GM18909 (cell line): ENCODE results near the gene CFAP20DC.
"Not testable (repeated sequence)": the region's sequence is repeated elsewhere in the genome, so short reads cannot be mapped to it uniquely, and the experiment has no call there.

Experiments used
- ATAC-seq: cut with Tn5 transposase; IDR thresholded peaks from one replicate; pipeline ENCODE4 v1.9.1; 2021; ENCODE audit warnings: mild to moderate bottlenecking; ENCODE audit not compliant: unreplicated experiment, poor library complexity

CFAP20DC gene

DNA sequence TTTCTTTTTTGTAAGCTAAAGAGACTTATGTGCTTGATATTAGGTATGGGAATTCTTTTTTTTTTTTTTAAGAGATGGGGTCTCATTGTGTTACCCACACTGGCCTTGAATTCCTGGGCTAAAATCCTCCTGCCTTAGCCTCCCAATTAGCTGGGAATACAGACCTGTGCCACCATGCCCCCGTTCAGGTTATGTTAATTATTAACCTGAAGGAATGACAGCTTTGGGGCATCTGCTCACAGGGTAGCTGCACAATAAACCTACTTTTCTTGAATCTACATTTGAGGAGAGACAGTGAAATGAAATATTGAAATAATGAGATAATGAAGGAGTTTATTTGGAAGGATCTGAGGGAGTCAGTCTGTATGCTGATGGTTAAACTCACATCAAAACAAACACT, 225.0 kb downstream of the CFAP20DC start:
- ATAC-seq: no peak

DNA sequence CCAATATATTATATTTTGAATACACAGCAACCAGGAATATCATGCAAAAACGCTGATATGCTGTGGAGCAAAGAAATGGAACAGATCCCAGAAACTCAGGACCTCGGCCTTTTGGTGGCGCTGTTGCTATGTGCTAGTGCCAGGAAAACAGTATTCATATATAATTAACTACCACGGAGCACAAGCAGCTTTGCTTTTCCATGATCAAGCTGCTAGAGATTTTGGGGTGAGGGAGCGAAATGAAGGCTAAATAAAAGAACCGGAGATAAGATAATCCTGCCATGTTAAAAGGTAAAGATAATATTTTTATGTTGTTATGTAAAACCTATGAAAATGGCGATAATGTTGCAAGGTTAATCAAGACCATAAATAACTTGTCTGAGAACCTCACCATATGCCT, 225.5 kb downstream of the CFAP20DC start:
- ATAC-seq: no peak

DNA sequence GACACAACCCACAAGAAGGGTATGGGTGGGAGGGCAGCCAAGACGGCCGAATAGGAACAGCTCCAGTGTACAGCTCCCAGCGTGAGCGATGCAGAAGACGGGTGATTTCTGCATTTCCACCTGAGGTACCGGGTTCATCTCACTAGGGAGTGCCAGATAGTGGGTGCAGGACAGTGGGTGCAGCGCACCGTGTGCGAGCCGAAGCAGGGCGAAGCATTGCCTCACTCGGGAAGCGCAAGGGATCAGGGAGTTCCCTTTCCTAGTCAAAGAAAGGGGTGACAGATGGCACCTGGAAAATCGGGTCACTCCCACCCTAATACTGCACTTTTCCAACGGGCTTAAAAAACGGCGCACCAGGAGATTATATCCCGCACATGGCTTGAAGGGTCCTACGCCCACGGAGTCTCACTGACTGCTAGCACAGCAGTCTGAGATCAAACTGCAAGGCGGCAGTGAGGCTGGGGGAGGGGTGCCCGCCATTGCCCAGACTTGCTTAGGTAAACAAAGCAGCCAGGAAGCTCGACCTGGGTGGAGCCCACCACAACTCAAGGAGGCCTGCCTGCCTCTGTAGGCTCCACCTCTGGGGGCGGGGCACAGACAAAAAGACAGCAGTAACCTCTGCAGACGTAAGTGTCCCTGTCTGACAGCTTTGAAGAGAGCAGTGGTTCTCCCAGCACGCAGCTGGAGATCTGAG, 243.1 kb downstream of the CFAP20DC start:
- not testable (repeated sequence) for ATAC-seq

DNA sequence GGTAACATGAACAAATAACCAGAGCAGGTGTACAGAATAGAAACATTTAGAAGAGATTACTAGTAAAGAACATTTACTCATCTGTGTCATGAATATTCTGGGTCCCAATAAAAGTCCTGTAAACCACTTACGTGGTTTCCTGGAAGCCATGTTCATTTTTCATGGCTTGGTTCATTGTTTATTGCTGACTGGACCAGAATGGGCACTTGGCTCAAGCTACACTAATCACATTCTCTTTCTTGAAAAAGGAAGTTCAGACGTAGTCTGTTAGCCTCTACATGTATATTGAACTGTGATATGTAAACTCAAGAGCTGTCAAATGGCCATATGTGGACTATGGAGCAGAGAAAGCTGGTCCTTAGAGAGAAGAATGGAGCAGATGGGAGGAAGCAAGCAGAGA, 244.9 kb downstream of the CFAP20DC start:
- ATAC-seq: no peak

DNA sequence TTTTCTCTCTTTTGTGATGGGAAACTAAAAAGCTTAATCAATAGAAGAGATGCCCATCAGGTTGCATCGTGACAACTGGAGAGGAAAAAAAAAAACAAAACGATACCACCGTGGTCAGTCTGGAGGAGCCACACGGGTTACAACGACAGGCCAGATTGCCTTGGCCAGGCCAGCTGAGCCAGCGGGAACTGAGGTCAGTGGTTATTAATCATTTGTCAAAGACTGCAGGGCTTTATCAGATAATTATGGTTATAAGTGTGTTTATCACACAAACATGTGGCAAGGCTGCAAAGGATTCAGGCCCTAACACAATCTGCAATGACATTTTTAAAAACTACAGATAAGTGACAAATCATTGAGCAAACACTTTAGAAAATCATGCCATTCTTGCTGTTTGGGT, 248.3 kb downstream of the CFAP20DC start:
- no peak for ATAC-seq

DNA sequence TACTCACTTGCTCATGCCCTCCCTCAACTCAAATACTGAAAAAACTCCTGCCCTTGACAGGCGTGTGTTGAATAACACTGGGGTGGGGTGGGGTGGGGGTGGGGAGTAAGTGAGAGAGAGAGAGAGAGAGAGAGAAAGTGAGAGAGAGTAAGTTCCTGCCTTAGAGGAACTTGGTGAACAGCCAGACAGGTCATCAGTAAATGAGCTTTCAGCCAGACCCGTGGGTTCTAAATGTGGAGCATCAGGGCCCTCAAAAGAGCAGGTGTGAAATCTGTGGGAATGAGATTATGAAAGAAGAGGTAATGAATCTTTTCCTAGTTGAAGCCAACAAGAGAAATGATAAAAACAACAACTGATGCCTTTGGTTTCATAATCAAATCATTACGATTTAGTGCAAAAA, 248.9 kb downstream of the CFAP20DC start:
- no peak for ATAC-seq

DNA sequence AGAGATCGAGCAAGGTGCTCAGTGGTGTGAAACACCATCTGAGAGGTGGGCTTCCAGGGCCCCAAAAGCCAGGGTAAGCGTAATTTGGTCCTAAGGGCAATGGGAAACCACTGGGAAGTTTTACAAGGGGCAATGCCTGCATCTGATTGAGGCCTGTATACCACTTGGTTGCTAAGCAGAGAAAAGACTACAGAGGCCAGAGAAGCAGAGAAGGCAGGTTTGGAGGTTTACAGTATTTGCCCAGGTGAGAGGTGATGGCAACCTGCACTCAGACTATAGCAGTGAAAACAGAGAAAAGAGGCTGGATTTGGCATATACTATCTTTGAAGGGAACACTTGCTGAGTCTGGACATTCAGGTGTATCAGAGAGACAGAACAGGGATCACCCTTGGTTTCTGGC, 249.8 kb downstream of the CFAP20DC start:
- ATAC-seq: no peak

DNA sequence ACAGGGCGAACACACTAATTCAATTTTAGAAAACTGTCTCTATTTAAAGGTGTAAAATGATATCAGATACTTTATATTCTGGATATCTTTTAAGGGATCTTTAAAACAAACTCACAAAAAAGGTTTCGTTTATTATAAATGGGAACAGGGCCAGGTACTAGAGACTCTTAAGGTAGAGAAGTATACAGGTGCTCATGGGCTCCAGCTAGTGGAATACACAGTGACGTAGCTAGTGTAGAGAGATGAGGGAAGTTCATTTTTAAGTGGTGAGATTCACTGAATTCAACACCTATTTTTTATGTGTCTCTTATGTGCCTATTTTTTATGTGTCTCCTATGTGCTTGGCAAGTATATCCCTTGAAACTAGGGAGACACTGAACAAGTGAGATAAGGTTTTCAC, 250.6 kb downstream of the CFAP20DC start:
- ATAC-seq: no peak

DNA sequence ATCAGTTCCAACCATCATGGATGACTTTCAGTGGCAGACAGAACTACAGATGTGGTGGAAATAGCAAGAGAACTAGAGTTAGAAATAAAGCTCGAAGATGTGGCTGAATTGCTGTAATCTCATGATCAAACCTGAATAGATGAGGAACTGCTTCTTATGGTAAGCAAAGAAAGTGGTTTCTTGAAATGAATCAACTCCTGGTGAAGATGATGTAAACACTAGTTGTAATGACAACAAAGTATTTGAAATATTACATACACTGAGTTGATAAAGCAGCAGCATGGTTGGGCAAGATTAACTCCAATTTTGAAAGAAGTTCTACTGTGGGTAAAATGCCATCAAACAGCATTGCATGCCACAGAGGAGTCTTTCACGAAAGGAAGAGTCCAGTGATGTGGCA, 251.5 kb downstream of the CFAP20DC start:
- no peak for ATAC-seq

DNA sequence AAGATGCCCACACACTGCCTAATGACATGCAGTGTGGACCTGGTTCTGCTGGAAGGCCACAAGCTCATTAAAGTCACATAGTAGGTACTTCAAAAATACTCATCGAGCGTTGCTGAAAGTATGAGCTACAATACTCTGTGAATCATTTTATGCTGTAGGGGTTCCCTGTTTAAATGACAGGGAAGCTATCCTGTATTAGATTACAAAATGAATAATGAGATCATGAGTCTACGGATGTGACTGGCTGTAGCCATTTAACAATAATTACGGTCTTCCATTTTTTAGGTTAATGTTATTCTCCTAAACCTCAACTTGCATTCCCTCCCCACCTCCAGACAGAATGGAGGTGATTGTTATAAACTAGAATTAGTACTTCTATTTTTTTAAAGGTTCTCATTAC, 255.1 kb downstream of the CFAP20DC start:
- ATAC-seq: no peak

DNA sequence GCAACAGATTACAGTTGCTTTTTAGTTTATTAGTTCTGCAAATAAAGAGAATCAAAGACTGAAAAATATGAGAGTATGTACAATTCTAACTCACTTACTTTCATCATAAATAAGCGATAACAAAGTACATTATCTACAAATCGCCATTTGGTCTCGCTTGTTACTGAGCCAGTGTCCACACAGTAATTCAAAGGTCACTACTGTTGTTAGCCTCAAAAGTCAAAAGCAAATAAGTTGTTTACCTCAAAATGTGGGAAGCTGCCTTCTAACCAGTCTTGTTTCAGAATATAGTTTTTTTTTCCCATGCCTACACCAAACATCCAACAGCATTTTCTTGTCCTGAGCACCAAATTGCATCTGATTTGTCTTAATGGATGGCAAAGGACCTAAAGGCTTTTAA, 255.9 kb downstream of the CFAP20DC start:
- ATAC-seq: no peak

DNA sequence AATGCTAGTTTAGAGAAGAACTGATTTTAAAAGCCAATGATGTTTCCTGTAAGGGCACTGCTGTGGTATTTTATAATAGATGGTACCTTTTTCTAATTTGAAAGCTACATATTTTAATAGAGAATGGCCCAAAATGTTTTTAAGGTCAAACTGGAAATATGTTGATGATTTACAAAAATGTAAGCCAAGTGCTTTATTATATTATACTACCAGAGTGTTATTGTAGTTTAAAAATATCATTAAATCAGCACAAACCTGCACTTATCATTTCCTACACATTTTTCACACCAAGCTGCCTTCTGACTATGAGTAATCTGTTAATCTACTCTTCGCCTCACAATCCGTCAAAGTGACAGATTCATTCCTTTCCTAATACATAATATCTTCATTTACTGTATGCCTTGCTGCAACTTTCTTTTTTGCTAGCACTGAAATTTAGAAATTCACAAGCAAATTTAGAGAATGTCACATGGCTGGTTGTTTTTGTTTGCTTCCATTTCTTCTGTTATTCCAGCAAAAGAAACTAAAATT, 256.8 kb downstream of the CFAP20DC start:
- no peak for ATAC-seq

DNA sequence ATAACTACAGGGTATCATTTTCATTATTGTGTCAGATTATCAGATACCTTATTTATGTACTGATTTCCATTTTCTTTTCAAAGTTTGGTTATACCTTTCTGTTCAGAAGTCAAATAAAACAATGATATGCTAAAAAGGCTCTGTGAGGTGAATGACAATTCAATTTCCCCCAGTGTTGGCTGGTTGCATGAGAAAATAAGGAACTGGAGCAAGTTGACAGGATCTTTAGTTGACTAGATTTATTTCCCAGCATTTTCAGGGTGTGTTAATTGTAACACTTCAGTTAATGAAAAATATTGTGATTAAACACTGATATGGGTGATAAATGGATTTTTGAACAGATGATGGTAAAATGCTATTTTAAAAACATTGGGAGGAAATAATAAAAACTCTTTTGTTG, 260.4 kb downstream of the CFAP20DC start:
- ATAC-seq: no peak

DNA sequence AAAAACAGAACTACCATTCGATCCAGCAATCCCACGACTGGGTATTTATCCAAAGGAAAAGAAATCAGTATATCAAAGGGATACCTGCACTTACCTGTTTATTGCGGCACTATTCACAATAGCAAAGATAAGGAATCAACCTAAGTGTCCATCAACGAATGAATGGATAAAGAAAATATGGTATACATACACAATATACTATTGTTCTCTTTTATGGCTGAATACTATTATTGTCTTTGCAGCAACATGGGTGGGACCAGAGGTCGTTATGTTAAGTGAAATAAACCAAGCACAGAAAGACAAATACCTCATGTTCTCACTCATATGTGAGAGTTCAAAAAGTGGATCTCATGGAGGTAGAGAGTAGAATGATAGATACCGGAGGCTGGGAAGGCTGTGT, 264.9 kb downstream of the CFAP20DC start:
- no peak for ATAC-seq

DNA sequence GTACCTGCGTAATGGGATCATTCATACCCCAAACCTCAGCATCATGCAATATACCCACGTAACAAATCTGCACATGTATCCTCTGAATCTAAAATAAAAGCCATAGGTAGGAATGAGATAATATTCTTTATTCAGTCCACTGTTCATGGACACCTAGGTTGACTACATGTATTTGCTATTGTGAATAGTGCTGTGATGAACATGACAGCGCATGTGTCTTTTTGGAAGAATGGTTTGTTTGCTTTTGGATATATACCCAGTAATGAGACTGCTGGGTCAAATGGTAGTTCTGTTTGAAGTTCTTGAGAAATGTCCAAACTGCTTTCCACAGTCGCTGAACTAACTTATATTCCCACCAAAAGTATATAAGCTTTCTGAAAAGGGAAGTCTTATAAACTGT, 265.4 kb downstream of the CFAP20DC start:
- ATAC-seq: no peak

DNA sequence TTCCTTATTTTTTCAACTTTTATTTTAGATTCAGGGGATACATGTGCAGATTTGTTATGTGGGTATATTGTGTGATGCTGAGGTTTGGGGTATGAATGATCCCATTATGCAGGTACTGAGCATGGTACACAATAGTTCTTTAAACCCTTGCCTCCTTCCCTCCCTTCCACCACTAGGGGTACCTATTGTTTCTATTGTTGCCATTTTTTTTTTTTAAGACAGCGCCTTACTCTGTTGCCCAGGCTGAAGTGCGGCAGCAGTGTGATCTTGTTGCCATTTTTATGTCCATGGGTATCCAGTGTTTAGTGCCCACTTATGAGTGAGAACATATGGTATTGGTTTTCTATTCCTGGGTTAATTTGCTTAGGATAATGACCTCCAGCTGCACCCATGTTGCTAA, 266.0 kb downstream of the CFAP20DC start:
- ATAC-seq: no peak

DNA sequence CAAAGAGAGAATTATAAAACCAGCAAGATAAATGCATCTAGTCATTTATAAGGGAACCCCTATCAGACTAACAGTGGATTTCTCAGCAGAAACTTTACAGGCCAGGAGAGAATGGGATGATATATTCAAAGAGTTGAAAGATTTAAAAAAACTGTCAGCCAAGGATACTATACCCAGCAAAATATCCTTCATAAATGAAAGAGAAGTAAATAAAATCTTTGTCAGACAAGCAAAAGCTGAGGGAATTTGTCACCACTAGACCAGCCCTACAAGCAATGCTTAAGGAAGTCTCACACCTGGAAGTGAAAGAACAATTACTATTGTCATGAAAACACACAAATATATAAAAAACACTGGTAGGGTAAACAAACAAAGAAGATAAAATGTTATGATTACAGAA, 269.9 kb downstream of the CFAP20DC start:
- no peak for ATAC-seq

DNA sequence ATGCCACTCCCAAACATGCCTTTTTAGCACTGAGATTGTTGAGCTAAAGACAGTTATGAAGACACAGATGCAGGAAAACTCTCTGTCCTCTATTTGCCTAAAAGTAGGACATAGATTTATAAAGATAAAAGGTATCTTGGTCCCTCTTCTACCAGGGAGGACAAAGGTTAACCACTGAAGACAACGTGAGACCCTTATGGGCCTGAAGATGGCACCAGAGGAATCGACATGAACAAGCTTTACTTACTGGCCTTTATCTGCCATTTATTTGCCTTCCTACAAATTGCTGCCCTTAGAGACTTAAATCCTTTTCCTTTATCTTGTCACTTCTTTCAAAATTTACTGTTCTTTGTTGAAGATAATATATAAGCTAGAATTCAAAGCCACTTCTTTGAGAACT, 273.6 kb downstream of the CFAP20DC start:
- ATAC-seq: no peak

DNA sequence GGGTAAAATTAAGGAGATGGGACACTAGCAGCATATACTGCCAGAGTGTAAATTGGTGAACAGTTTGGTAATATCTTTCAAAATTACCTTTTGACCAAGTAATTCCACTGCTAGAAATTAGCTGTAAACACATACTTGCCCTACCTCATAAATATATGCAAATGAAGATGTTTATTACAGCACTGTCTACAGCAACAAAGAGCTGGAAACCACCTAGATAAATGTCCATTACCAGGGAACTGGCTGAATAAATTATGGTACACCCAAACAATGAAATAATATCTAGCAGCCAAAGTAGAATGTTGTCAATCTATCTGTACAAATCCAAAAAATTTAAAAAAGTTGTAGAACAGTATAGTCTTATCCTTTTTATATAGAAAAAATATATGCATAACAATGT, 277.4 kb downstream of the CFAP20DC start:
- ATAC-seq: no peak

DNA sequence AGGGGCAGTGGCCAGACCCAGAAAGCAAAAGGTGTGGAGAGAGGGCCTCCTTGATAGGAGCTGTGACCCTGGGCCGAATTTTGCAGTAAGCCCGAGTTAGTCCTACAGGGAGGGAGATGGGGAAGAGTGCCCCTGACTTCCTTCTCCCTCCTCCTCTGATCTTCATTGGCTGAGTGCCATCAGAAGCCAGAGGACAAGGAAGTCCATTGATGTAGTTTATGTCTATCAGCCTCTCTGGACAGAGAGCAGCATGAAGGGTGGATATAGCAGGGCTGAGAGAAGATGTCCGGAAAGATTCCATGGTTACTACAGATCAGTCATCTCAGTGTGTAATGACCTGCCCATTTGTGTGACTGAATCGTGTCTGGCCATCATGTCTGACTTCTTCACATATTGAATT, 280.8 kb downstream of the CFAP20DC start:
- ATAC-seq: no peak

DNA sequence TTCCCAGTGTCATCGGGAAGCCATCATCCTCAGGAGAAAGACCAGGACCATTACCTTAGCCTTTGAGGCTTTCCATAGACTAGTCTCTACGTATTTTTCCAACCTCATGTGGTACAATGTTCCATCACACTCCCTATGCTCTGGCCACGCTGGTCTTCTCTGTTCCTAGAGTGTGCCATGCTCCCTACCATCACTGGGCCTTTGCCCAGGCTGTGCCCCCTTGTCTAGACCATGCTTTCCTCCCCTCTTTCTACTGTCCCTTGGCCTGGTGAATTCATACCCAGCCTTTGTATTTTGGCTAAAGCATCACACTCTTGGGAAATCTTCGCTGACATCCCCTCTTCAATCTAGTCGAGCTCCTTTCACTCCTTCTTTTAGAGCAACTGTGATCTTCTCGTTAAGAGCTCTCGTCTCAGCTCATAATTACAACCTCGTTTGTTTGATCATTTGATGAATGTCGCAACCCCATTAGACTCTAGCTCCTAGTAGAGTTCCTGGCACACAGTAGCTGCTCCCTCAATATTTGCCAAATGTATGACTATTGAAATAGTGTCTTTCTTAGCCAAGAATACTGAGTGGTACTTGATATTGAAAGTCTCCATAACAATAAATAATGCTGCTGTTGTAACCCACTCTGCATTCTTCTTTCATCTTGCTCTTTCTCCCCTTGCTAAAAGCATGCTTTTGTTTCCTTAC, 283.1 kb downstream of the CFAP20DC start:
- ATAC-seq: no peak

DNA sequence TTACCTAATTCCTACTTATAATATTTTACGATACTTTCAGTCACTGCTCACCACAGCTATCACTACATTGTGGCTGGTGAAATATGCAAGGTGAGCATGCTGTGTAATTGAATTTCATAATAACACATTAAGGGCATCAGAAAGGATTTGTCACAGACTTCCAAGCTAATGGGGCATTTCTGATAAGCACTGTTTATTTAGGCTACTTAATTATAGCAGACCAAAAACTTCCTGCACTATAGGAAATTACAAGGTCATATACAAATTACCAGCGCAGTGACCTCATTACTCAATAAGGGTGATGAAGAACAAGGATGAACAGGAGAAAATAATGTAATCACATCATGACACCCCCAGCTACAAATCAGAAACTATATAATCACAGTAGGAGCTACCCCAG, 294.7 kb downstream of the CFAP20DC start:
- ATAC-seq: no peak
